Measurements from ENCODE around the gene BOK. TPM values are rescaled to one million over a fixed set of nuclear protein-coding genes. Genes with fewer than 3 reads are reported as not detected.

The BOK gene
- total RNA-seq, 2 donors from 2014 or later, result 0.16 TPM; not detected in 1

- no peak overlapping the region for H3K27ac Mint-ChIP-seq
- no peaks in the 10 kb centered on the region for H3K4me1 Mint-ChIP-seq
- H3K36me3 Mint-ChIP-seq (ENCODE audit: low read depth), result no peaks in the 10 kb centered on the region
- peaks cover 8% of the 10 kb centered on the region for H3K27me3 Mint-ChIP-seq
- no peak overlapping the region for H3K4me3 Mint-ChIP-seq
- H3K9me3 Mint-ChIP-seq, result no peaks in the 10 kb centered on the region
- ATAC-seq (replicated peaks), result no peak
These were observed 25.6 kb upstream of the BOK start for GRCh38 chr2:241532733-241533601.

GRCh38 chr2:241534293-241534692, 24.3 kb upstream of the BOK start:
- H3K27ac Mint-ChIP-seq, result no peak overlapping the region
- H3K36me3 Mint-ChIP-seq (ENCODE audit: low read depth), result no peaks in the 10 kb centered on the region
- H3K9me3 Mint-ChIP-seq, result no peaks in the 10 kb centered on the region
- H3K4me3 Mint-ChIP-seq, result no peak overlapping the region
- peaks cover 9% of the 10 kb centered on the region for H3K27me3 Mint-ChIP-seq
- ATAC-seq (replicated peaks), result no peak
- H3K4me1 Mint-ChIP-seq, result no peaks in the 10 kb centered on the region

GRCh38 chr2:241534701-241535375, 23.7 kb upstream of the BOK start:
- no peak overlapping the region for H3K4me3 Mint-ChIP-seq
- peaks cover 9% of the 10 kb centered on the region for H3K27me3 Mint-ChIP-seq
- no peaks in the 10 kb centered on the region for H3K9me3 Mint-ChIP-seq
- no peak overlapping the region for H3K27ac Mint-ChIP-seq
- no peaks in the 10 kb centered on the region for H3K36me3 Mint-ChIP-seq (ENCODE audit: low read depth)
- no peak for ATAC-seq (replicated peaks)
- no peaks in the 10 kb centered on the region for H3K4me1 Mint-ChIP-seq

GRCh38 chr2:241535871-241536655, 22.5 kb upstream of the BOK start:
- Mint-ChIP-seq H3K4me3 (no peak overlapping the region), H3K27me3 (peaks cover 9% of the 10 kb centered on the region), H3K9me3 (no peaks in the 10 kb centered on the region), H3K4me1 (no peaks in the 10 kb centered on the region), H3K27ac (no peak overlapping the region), H3K36me3 (ENCODE audit: low read depth) (no peaks in the 10 kb centered on the region)
- no peak for ATAC-seq (replicated peaks)

GRCh38 chr2:241538838-241539615, 19.5 kb upstream of the BOK start:
- no peaks in the 10 kb centered on the region for H3K4me1 Mint-ChIP-seq
- ATAC-seq (replicated peaks), result no peak
- peaks cover 9% of the 10 kb centered on the region for H3K27me3 Mint-ChIP-seq
- H3K9me3 Mint-ChIP-seq, result no peaks in the 10 kb centered on the region
- H3K4me3 Mint-ChIP-seq, result no peak overlapping the region
- no peaks in the 10 kb centered on the region for H3K36me3 Mint-ChIP-seq (ENCODE audit: low read depth)
- no peak overlapping the region for H3K27ac Mint-ChIP-seq

GRCh38 chr2:241539616-241540374, 18.8 kb upstream of the BOK start:
- Mint-ChIP-seq H3K4me1 (no peaks in the 10 kb centered on the region), H3K9me3 (no peaks in the 10 kb centered on the region), H3K27me3 (peaks cover 4% of the 10 kb centered on the region), H3K27ac (no peak overlapping the region), H3K36me3 (ENCODE audit: low read depth) (no peaks in the 10 kb centered on the region), H3K4me3 (no peak overlapping the region)
- no peak for ATAC-seq (replicated peaks)

- no peak overlapping the region for H3K27ac Mint-ChIP-seq
- no peaks in the 10 kb centered on the region for H3K4me1 Mint-ChIP-seq
- no peaks in the 10 kb centered on the region for H3K36me3 Mint-ChIP-seq (ENCODE audit: low read depth)
- H3K27me3 Mint-ChIP-seq, result peaks cover 4% of the 10 kb centered on the region
- peak overlapping the region; percentile 38 for H3K4me3 Mint-ChIP-seq
- no peaks in the 10 kb centered on the region for H3K9me3 Mint-ChIP-seq
- no peak for ATAC-seq (replicated peaks)
These were observed 18.2 kb upstream of the BOK start for GRCh38 chr2:241540401-241540770.

- no peak overlapping the region for H3K27ac Mint-ChIP-seq
- no peaks in the 10 kb centered on the region for H3K9me3 Mint-ChIP-seq
- H3K4me3 Mint-ChIP-seq, result peak overlapping the region; percentile 38
- no peaks in the 10 kb centered on the region for H3K4me1 Mint-ChIP-seq
- peak; percentile 76 for ATAC-seq (replicated peaks)
- H3K36me3 Mint-ChIP-seq (ENCODE audit: low read depth), result no peaks in the 10 kb centered on the region
- H3K27me3 Mint-ChIP-seq, result peaks cover 4% of the 10 kb centered on the region
These were observed 17.6 kb upstream of the BOK start for GRCh38 chr2:241540771-241541561.

- Mint-ChIP-seq H3K9me3 (no peaks in the 10 kb centered on the region), H3K27me3 (peaks cover 4% of the 10 kb centered on the region), H3K27ac (no peak overlapping the region), H3K4me3 (no peak overlapping the region), H3K36me3 (ENCODE audit: low read depth) (no peaks in the 10 kb centered on the region), H3K4me1 (no peaks in the 10 kb centered on the region)
- ATAC-seq (replicated peaks), result no peak
These were observed 16.8 kb upstream of the BOK start for GRCh38 chr2:241541564-241542277.

GRCh38 chr2:241542278-241542605, 16.3 kb upstream of the BOK start:
- no peaks in the 10 kb centered on the region for H3K36me3 Mint-ChIP-seq (ENCODE audit: low read depth)
- H3K27me3 Mint-ChIP-seq, result peaks cover 7% of the 10 kb centered on the region
- no peak for ATAC-seq (replicated peaks)
- no peaks in the 10 kb centered on the region for H3K4me1 Mint-ChIP-seq
- H3K27ac Mint-ChIP-seq, result no peak overlapping the region
- no peak overlapping the region for H3K4me3 Mint-ChIP-seq
- H3K9me3 Mint-ChIP-seq, result no peaks in the 10 kb centered on the region

- H3K4me1 Mint-ChIP-seq, result no peaks in the 10 kb centered on the region
- no peaks in the 10 kb centered on the region for H3K9me3 Mint-ChIP-seq
- no peak for ATAC-seq (replicated peaks)
- no peak overlapping the region for H3K27ac Mint-ChIP-seq
- no peak overlapping the region for H3K4me3 Mint-ChIP-seq
- H3K27me3 Mint-ChIP-seq, result peaks cover 9% of the 10 kb centered on the region
- H3K36me3 Mint-ChIP-seq (ENCODE audit: low read depth), result no peaks in the 10 kb centered on the region
These were observed 13.4 kb upstream of the BOK start for GRCh38 chr2:241545106-241545505.

GRCh38 chr2:241545523-241546473, 12.7 kb upstream of the BOK start:
- H3K36me3 Mint-ChIP-seq (ENCODE audit: low read depth), result no peaks in the 10 kb centered on the region
- H3K9me3 Mint-ChIP-seq, result no peaks in the 10 kb centered on the region
- H3K4me1 Mint-ChIP-seq, result no peaks in the 10 kb centered on the region
- H3K27ac Mint-ChIP-seq, result no peak overlapping the region
- no peak for ATAC-seq (replicated peaks)
- H3K27me3 Mint-ChIP-seq, result peaks cover 9% of the 10 kb centered on the region
- no peak overlapping the region for H3K4me3 Mint-ChIP-seq
